GM12874 (cell line): Measurements from ENCODE around the gene PAX5.

Experiments used
- CTCF ChIP-seq: IDR thresholded peaks from 2 replicates; pipeline ENCODE4 v1.5.1; 2011; ENCODE audit warnings: low read depth, mild to moderate bottlenecking, control low read depth, low read length, moderate library complexity; ENCODE audit not compliant: insufficient read depth

Gene PAX5

GRCh38 chr9:37004424-37004935 is 29.6 kb downstream of the PAX5 start:
- TF ChIP-seq CTCF: no peak

GRCh38 chr9:37002413-37003217 is 31.5 kb downstream of the PAX5 start:
- no peak for TF ChIP-seq CTCF

- no peak for TF ChIP-seq CTCF
These were observed 32.0 kb downstream of the PAX5 start for GRCh38 chr9:37002036-37002412.

- TF ChIP-seq CTCF: no peak
These were observed 32.6 kb downstream of the PAX5 start for GRCh38 chr9:37001459-37001858.

GRCh38 chr9:36999728-37000333 is 34.2 kb downstream of the PAX5 start:
- peak; percentile 39 for TF ChIP-seq CTCF

GRCh38 chr9:36997414-36997813 is 36.7 kb downstream of the PAX5 start:
- TF ChIP-seq CTCF: no peak

GRCh38 chr9:36996706-36997086 is 37.4 kb downstream of the PAX5 start:
- TF ChIP-seq CTCF: no peak
